Thoracic aorta (tissue), 2 donors: ENCODE measurements around the gene USB1. TPM values are rescaled to one million over a fixed set of nuclear protein-coding genes. Genes with fewer than 3 reads are reported as not detected.

Experiments used
- ATAC-seq: fragments of 150-250 bp; one replicate; pipeline ENCODE4 v1.8.0; 2017; ENCODE audit warnings: low read depth; ENCODE audit not compliant: insufficient number of reproducible peaks, low FRiP score
- DNase-seq: peaks from one replicate; pipeline ENCODE4 v3.0.0-alpha.2; 2020; ENCODE audit warnings: low spot score
- H3K27ac ChIP-seq, 2 donors: fragments of 200-600 bp; sonication (generic); 1 replicate in 1 of 2; 2 replicates in 1 of 2; pipeline ENCODE4 v1.5.1; 2016; ENCODE audit warnings: mild to moderate bottlenecking in 2 of 2, moderate library complexity in 2 of 2
- H3K27me3 ChIP-seq: fragments of 200-600 bp; sonication (generic); replicated peaks from 2 replicates; pipeline ENCODE4 v1.6.0; 2016; ENCODE audit warnings: mild to moderate bottlenecking; ENCODE audit not compliant: insufficient read depth
- H3K36me3 ChIP-seq: fragments of 200-600 bp; sonication (generic); one replicate; pipeline ENCODE4 v1.5.1; 2016
- H3K4me1 ChIP-seq, 2 donors: fragments of 200-600 bp; sonication (generic); 1 replicate in 1 of 2; 2 replicates in 1 of 2; pipeline versions ENCODE4 v1.5.1 to v1.6.0; 2016; ENCODE audit warnings: low read depth in 2 of 2, mild to moderate bottlenecking in 1 of 2; ENCODE audit not compliant: control insufficient read depth in 1 of 2
- H3K4me3 ChIP-seq: fragments of 200-600 bp; sonication (generic); 2 replicates; pipeline ENCODE4 v1.5.1; 2016; ENCODE audit warnings: mild to moderate bottlenecking
- H3K9me3 ChIP-seq: fragments of 200-600 bp; sonication (generic); 2 replicates; pipeline ENCODE4 v1.5.1; 2016
- total RNA-seq, 2 donors: library from RNA; depleted of rRNA; stranded (reverse); fragments of >200 nt; gene quantifications; one replicate each; pipeline versions ENCODE4 v1.1.0 to v1.2.3, GENCODE V29; 2016
- TF ChIP-seq, protein P1 (sequence below): fragments of 200-600 bp; sonication (generic); IDR thresholded peaks from one replicate; pipeline ENCODE4 v1.5.1; 2019; ENCODE audit warnings: antibody characterized with exemption

The USB1 gene
- total RNA-seq, 2 donors from 2014 or later, result 55.9 to 90.3 TPM

DNA sequence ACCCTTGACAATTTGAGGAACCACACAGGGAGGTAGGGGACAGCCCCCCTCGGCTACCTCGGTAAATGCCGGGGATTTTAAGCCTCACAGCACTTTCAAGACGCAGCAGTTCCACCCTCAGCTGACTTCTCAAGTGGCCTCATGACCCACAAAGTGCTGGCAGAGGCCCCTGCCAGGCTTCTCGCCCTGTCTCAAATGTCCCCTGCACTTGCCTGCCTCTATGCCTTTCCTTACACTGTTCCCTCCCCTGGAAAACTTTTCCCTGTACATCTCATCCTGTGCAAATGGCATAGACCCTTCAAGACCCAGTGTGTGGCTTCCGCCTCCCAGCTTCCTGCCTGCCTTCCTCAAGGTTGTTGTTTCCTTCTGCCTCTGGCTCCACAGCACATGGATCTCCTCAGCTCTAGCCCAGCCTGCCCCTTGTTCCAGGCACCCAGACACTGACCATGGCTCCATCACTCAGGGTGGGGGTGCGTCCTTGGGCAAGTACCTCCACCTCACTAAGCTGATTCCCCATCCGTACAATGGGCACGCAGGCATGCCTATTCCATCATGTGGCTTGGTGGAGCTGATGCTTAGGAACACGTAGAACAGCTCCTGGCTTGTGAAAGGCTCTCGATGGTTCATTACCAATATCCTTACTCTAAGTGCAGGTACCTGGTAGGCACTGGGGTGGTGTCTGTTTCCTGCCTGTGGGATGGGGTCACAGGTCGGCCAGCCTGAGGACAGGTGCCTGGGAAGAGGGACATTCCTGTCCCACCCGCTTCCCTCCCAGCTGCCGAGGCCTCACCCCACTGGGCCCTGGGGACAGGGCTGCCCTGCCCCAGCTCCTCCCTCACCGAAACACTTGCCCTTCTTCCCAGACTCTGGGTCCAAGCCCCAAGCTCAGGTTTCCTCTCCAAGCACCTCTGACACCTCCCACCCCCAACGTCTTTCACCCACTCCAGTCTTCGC is 48.3 kb downstream of the USB1 start:
- ATAC-seq (no peak), DNase-seq (no peak)
- Histone ChIP-seq H3K27ac (no peak overlapping the region), H3K4me3 (no peak overlapping the region), H3K9me3 (no peaks in the 10 kb centered on the region), H3K27me3 (no peaks in the 10 kb centered on the region), H3K36me3 (no peaks in the 10 kb centered on the region), H3K4me1 (no peaks in the 10 kb centered on the region)
- TF ChIP-seq, protein P1, sequence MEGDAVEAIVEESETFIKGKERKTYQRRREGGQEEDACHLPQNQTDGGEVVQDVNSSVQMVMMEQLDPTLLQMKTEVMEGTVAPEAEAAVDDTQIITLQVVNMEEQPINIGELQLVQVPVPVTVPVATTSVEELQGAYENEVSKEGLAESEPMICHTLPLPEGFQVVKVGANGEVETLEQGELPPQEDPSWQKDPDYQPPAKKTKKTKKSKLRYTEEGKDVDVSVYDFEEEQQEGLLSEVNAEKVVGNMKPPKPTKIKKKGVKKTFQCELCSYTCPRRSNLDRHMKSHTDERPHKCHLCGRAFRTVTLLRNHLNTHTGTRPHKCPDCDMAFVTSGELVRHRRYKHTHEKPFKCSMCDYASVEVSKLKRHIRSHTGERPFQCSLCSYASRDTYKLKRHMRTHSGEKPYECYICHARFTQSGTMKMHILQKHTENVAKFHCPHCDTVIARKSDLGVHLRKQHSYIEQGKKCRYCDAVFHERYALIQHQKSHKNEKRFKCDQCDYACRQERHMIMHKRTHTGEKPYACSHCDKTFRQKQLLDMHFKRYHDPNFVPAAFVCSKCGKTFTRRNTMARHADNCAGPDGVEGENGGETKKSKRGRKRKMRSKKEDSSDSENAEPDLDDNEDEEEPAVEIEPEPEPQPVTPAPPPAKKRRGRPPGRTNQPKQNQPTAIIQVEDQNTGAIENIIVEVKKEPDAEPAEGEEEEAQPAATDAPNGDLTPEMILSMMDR, result no peak

DNA sequence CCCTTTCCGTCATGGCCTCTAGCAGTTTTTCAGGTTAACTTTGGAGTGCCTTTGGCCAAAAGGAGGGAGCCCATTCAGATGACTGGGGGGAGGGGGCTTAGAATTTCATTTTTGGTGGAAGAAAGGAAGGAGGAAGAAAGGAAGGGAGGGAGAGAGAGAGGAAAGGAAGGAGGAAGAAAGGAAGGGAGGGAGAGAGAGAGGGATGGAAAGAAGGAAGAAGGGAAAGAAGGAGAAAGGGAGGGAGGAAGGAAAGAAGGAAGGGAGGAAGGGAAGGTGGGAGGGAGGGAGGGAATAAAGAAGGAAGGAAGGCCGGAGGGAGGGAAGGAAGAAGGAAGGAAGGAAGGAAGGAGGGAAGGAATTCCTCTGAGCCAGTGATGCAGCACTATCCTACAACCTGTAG is 50.1 kb downstream of the USB1 start:
- TF ChIP-seq, protein P1, result no peak
- no peak for DNase-seq
- Histone ChIP-seq H3K27me3 (no peaks in the 10 kb centered on the region), H3K27ac (no peak overlapping the region), H3K4me3 (no peak overlapping the region), H3K4me1 (no peaks in the 10 kb centered on the region), H3K9me3 (no peaks in the 10 kb centered on the region), H3K36me3 (no peaks in the 10 kb centered on the region)
- no peak for ATAC-seq

DNA sequence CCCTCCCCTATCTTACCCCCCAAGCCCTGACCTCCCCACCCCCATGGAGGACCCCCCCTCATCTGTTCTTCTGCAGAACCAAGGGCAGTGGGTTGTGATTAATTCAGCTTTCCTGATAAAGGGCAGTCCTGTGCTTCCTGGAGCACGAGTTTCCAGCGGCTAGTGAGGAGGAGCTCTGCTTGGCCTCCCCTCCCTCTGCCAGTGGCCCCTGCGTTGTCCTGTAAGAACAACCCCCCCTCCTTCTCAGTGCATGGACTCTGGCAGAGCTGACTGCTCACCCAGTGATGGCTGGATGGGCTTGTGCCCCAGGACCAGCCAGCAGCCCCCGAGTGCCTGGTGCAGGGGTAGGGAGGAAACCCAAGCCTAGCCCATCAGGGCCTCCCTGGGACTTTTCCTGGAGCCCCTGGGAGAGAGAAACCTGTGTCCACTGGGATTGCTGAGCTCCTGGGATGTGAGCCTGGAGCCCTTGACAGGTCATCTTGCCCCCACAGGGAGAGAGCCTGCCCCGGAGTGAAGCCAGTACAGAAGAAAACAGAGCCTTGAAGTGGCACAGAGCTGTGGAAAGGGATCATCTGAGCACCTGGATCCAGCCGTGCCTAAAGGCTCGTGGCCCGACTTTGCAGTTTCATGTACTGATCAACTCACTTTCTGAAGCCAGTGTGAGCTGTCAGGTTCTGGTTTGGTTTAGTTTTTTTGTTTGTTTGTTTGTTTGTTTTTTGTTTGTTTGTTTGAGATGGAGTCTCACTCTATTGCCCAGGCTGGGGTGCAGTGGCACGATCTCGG is 50.8 kb downstream of the USB1 start:
- H3K36me3 ChIP-seq, result no peaks in the 10 kb centered on the region
- H3K4me1 ChIP-seq, result no peaks in the 10 kb centered on the region
- H3K4me3 ChIP-seq, result no peak overlapping the region
- H3K27me3 ChIP-seq, result no peaks in the 10 kb centered on the region
- no peaks in the 10 kb centered on the region for H3K9me3 ChIP-seq
- no peak for DNase-seq
- TF ChIP-seq, protein P1, result no peak
- no peak for ATAC-seq
- no peak overlapping the region for H3K27ac ChIP-seq

DNA sequence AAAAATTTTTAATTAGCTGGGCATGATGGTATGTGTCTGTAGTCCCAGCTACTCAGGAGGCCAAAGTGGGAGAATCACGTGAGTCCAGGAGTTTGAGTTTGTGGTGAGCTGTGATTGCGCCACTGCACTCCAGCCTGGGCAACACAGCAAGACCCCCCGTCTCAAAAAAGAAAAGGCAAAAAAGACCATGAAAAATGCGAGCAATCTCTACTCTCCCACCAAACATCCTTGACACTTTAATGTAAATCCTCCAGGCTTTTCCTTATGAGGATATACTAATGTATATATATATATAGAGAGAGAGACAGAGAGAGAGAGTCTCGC is 52.4 kb downstream of the USB1 start:
- H3K27me3 ChIP-seq, result no peaks in the 10 kb centered on the region
- TF ChIP-seq, protein P1, result no peak
- H3K4me1 ChIP-seq, result no peaks in the 10 kb centered on the region
- H3K27ac ChIP-seq, result no peak overlapping the region
- no peaks in the 10 kb centered on the region for H3K36me3 ChIP-seq
- no peak overlapping the region for H3K4me3 ChIP-seq
- no peaks in the 10 kb centered on the region for H3K9me3 ChIP-seq
- no peak for DNase-seq
- no peak for ATAC-seq

DNA sequence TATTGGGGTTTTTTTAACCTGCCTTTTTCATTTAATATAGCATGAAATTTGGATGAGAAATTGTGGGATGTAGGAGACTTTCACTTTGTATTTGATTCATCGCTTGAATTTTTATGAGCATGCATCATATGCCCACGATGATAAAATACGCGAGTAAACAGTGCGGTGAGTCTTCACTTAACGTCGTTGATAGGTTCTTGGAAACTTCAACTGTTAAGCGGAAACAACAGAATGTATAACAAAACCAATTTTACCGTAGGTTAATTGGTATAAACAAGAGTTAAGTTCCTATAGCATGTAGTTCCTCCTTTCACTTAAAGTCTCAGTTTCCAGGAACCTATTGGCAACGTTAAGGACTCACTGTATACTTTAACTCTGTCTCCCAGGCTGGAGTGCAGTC is 53.1 kb downstream of the USB1 start:
- Histone ChIP-seq H3K4me1 (no peaks in the 10 kb centered on the region), H3K36me3 (no peaks in the 10 kb centered on the region), H3K27ac (no peak overlapping the region), H3K9me3 (no peaks in the 10 kb centered on the region), H3K4me3 (no peak overlapping the region), H3K27me3 (no peaks in the 10 kb centered on the region)
- no peak for ATAC-seq
- DNase-seq, result no peak
- TF ChIP-seq, protein P1, result no peak
